B cell (primary cell): ENCODE measurements around the gene OR1J1. TPM values are rescaled to one million over a fixed set of nuclear protein-coding genes. Genes with fewer than 3 reads are reported as not detected.

Experiments
- polyA plus RNA-seq: library from polyadenylated mRNA; depleted of rRNA; stranded (reverse); fragments of >200 nt; gene quantifications from 2 replicates; pipeline ENCODE4 v1.2.3, GENCODE V29; 2012
- total RNA-seq, 2 donors: library from RNA; stranded (reverse); fragments of 120-200 nt in 1 of 2; gene quantifications; 1 replicate in 1 of 2; 2 replicates in 1 of 2; pipeline versions ENCODE4 v1.2.3 to v1.2.4, GENCODE V29; 2013 to 2022

Gene OR1J1
- total and polyA plus RNA-seq, 2 donors (not counting 1 experiment from before 2014, with no cell fraction given) = not detected

Other genes starting within 250 kb of the OR1J1 start
- gene LHX6, start 249.0 kb downstream of the OR1J1 start, total RNA-seq = not detected in 2 replicates
- 0.03 and 0.04 TPM in 2 replicates for gene LHX6, start 249.0 kb downstream of the OR1J1 start, polyA plus RNA-seq
- 12.4 and 15.7 TPM in 2 replicates for gene RBM18, start 213.1 kb downstream of the OR1J1 start, total RNA-seq
- gene RBM18, start 213.1 kb downstream of the OR1J1 start, polyA plus RNA-seq = 9.7 and 13.4 TPM in 2 replicates
- gene MRRF, start 213.0 kb downstream of the OR1J1 start, total RNA-seq = 44.1 and 44.9 TPM in 2 replicates
- 38.6 TPM in 2 replicates for gene MRRF, start 213.0 kb downstream of the OR1J1 start, polyA plus RNA-seq
- 9.5 and 10.4 TPM in 2 replicates for gene PTGS1, start 106.9 kb downstream of the OR1J1 start, total RNA-seq
- 14.6 and 15.3 TPM in 2 replicates for gene PTGS1, start 106.9 kb downstream of the OR1J1 start, polyA plus RNA-seq
- not detected in 2 replicates for gene OR1J2, start 32.9 kb upstream of the OR1J1 start, total RNA-seq
- not detected in 2 replicates for gene OR1J2, start 32.9 kb upstream of the OR1J1 start, polyA plus RNA-seq
- gene OR1J4, start 41.2 kb upstream of the OR1J1 start, total RNA-seq = not detected in 2 replicates
- not detected in 2 replicates for gene OR1J4, start 41.2 kb upstream of the OR1J1 start, polyA plus RNA-seq
- not detected in 2 replicates for gene OR1N1, start 49.4 kb upstream of the OR1J1 start, total RNA-seq
- not detected in 2 replicates for gene OR1N1, start 49.4 kb upstream of the OR1J1 start, polyA plus RNA-seq
- not detected in 2 replicates for gene OR1N2, start 75.2 kb upstream of the OR1J1 start, total RNA-seq
- gene OR1N2, start 75.2 kb upstream of the OR1J1 start, polyA plus RNA-seq = not detected in 2 replicates
- gene OR1L8, start 105.5 kb upstream of the OR1J1 start, total RNA-seq = not detected in 2 replicates
- 0.17 TPM in 1 of 2 replicates, not detected in the other for gene OR1L8, start 105.5 kb upstream of the OR1J1 start, polyA plus RNA-seq
- not detected in 2 replicates for gene OR1Q1, start 136.8 kb upstream of the OR1J1 start, total RNA-seq
- 0.46 TPM in 1 of 2 replicates, not detected in the other for gene OR1Q1, start 136.8 kb upstream of the OR1J1 start, polyA plus RNA-seq
- gene OR1B1, start 179.7 kb upstream of the OR1J1 start, total RNA-seq = not detected in 2 replicates
- gene OR1B1, start 179.7 kb upstream of the OR1J1 start, polyA plus RNA-seq = 0.29 TPM in 1 of 2 replicates, not detected in the other
- not detected in 2 replicates for gene OR1L1, start 183.8 kb upstream of the OR1J1 start, total RNA-seq
- gene OR1L1, start 183.8 kb upstream of the OR1J1 start, polyA plus RNA-seq = not detected in 2 replicates
- gene OR1L3, start 197.2 kb upstream of the OR1J1 start, total RNA-seq = not detected in 2 replicates
- gene OR1L3, start 197.2 kb upstream of the OR1J1 start, polyA plus RNA-seq = not detected in 2 replicates
- gene OR1L4, start 246.1 kb upstream of the OR1J1 start, total RNA-seq = not detected in 2 replicates
- not detected in 2 replicates for gene OR1L4, start 246.1 kb upstream of the OR1J1 start, polyA plus RNA-seq